Measurements from ENCODE around the gene CASQ1.
A peak's percentile ranks its signal among the peaks of the same experiment; 100 is the strongest.

Gene CASQ1

GRCh38 chr1:160232911-160233310, 42.5 kb downstream of the CASQ1 start:
- DNase-seq, result no peak

- no peak for DNase-seq
These were observed 46.4 kb downstream of the CASQ1 start for GRCh38 chr1:160236806-160237205.

GRCh38 chr1:160237558-160237957, 47.2 kb downstream of the CASQ1 start:
- no peak for DNase-seq

GRCh38 chr1:160238408-160238807, 48.0 kb downstream of the CASQ1 start:
- peak; percentile 32 for DNase-seq

GRCh38 chr1:160239582-160240299, 49.4 kb downstream of the CASQ1 start:
- no peak for DNase-seq

- DNase-seq, result no peak
These were observed 53.4 kb downstream of the CASQ1 start for GRCh38 chr1:160243767-160244166.

- DNase-seq, result no peak
These were observed 53.8 kb downstream of the CASQ1 start for GRCh38 chr1:160244209-160244608.

GRCh38 chr1:160245434-160245833, 55.1 kb downstream of the CASQ1 start:
- DNase-seq, result no peak

- no peak for DNase-seq
These were observed 56.7 kb downstream of the CASQ1 start for GRCh38 chr1:160247053-160247452.

- DNase-seq, result no peak
These were observed 60.6 kb downstream of the CASQ1 start for GRCh38 chr1:160251011-160251410.

All from hematopoietic multipotent progenitor cell treated with erythropoietin and hydrocortisone succinate and interleukin-3 and kit ligand, for 8 days (in vitro differentiated cells).